T follicular helper cell (primary cell): ENCODE data around the gene PROZ.

Experiments used
- DNase-seq: peaks from one replicate; pipeline ENCODE4 v3.0.0-alpha.2; 2020; ENCODE audit warnings: low read depth

PROZ gene

GRCh38 chr13:113178070-113178895, 19.8 kb downstream of the PROZ start:
- DNase-seq: no peak

DNA sequence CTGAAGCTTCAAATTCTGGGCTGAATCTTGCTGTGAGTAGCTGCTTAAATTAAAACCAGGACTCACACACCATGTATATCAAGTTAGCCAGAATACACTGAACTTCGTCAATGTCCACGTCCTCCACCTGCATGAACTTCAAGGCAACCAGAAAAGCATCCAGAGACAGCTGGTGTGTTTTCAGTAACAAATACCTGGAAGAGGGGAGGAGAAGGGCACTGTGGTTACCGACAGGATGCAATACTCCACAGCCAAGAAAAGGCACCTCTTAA, 20.4 kb downstream of the PROZ start:
- no peak for DNase-seq

- DNase-seq: no peak
Measured at GRCh38 chr13:113179374-113180230, 21.2 kb downstream of the PROZ start.

DNA sequence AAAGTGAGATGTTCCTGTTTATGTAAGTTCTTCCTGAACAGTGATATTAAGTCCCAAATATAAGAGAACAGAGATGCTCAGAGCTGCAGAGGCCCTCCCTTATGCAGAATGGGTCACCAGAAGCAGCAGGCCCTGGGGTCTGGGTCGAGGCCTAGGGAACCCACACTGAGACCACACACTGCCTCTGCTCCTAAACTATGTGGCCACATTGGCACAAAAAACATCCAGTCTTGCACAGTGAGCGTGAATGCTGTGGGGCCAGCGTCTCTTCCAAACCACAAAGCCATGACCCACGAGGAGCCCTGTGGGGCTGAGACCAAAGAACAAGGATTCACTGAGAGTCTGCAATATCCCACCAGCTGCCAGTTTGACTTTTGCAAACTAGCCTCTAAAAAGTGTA, 23.6 kb downstream of the PROZ start:
- no peak for DNase-seq

- no peak for DNase-seq
Measured at GRCh38 chr13:113183450-113184129, 25.1 kb downstream of the PROZ start.

DNA sequence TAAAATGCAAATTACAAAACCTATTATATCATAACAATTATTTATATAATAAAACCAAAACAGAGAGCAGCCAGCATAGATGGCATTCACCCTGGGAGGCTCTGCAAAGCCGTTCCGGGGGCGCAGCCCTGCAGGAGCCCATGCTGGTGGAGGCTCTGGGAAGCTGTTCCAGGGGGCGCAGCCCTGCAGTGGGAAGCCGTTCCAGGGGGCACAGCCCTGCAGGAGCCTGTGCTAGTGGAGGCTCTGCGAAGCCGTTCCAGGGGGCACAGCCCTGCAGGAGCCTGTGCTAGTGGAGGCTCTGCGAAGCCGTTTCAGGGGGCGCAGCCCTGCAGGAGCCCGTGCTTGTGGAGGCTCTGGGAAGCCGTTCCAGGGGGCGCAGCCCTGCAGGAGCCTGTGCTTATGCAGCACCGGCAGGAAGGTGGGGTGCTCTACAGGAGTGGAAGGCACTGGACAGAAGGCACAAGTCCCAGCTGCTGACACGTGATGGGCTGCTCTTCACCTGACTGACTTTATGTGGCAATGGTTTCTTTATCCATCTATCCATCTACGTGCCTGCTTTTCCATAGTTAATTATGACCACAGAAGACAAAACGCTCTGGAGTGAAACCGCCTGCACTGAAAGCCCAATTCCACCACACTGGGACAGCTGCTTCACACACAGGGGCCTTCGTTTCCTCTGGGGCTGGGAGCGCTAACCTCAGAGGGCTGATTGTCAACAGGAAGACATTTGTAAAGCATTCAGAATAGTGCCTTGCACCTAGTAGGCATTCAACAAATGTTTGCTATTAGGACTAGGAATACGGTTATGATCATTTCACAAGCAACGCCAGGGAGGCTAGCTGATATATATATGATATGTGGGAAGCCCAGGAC, 26.4 kb downstream of the PROZ start:
- DNase-seq: no peak

DNA sequence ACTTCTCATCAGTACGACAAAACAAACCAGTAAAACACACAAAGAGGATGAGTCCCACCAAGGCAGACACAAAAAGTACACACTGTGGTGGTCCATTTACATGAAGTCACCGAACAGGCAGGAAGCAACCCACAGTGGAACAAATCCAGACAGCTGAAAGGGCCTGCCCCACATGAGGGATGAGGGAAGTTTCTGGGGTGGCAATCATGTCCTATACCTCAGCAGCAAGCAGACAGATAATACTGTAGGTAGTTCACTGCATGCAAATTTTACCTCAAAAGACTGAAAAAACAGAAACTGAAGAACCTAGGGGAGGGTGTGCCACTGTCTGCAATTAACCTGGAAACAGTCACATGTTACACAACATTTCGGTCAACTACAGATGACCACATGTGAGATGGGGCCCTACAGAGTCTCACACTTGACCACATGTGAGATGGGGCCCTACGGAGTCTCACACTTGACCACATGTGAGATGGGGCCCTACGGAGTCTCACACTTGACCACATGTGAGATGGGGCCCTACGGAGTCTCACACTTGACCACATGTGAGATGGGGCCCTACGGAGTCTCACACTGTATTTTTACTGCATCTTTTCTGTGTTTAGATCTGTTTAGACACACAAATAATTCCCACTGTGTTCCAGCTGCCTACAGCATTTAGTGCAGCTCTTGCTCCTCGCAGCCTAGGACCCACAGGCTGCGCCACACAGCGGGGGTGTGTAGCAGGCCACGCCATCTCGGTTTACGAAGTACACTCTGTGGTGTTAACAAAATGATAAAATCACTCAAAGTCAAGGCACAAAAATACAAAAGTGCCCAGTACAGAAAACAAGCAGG, 27.8 kb downstream of the PROZ start:
- DNase-seq: no peak

GRCh38 chr13:113187263-113187669, 28.8 kb downstream of the PROZ start:
- DNase-seq: no peak

GRCh38 chr13:113187883-113188665, 29.6 kb downstream of the PROZ start:
- no peak for DNase-seq

DNA sequence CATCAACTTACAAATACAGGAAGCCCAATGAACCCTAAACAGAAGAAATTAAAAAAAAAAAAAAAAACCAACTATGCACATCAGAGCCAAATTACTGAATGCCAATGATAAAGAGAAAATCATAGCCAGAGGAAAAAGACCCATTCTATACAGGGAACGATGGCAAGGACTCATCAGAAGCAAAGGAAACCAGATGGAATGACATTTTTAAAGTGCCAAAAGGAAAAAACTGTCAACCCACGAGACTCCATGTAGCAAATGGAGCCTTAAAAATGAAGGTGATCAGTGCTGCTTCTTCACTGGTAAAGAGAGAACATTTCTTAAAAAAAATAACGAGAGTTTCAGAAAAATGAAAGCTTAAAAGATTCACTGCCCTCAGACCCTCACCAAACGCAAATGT, 31.7 kb downstream of the PROZ start:
- no peak for DNase-seq

GRCh38 chr13:113192279-113192678, 33.8 kb downstream of the PROZ start:
- DNase-seq: no peak

DNA sequence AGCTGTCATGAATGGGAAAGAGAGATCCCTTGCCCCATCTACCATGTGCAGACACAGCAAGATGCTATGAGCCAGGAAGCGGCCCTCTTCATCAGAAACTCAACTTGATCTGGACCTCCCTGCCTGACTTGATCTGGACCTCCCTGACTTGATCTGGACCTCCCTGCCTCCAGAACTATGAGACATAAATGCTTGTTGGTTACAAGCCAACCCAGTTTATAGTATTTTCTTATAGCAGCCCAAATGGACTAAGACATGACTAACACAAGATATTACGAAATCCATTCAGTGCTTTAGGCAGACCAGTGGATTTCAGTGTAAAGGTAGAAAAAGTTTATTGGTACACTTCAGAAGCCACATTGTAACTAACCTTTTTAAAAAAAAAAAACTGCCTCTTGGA, 34.5 kb downstream of the PROZ start:
- no peak for DNase-seq

GRCh38 chr13:113195360-113195759, 36.9 kb downstream of the PROZ start:
- no peak for DNase-seq

GRCh38 chr13:113196970-113197737, 38.7 kb downstream of the PROZ start:
- no peak for DNase-seq

DNA sequence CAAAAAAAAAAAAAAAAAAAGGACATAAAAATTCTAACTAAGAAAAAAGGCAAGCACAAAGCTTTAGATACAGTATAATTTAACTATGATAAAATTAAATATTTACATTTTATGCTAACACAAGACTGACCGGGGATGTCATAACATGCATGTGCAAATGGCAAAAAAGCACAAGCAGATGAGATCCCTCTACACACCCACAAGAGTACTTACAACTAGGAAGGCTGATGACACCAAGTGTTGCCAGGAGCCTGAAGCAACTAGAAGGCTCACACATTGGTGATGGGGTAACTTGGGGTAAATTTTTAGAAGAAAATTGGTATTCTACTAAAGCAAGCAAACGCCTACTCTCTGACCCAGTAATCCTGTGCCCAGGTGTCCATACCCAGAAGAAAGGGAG, 43.4 kb downstream of the PROZ start:
- DNase-seq: no peak

GRCh38 chr13:113202912-113203311, 44.5 kb downstream of the PROZ start:
- no peak for DNase-seq

DNA sequence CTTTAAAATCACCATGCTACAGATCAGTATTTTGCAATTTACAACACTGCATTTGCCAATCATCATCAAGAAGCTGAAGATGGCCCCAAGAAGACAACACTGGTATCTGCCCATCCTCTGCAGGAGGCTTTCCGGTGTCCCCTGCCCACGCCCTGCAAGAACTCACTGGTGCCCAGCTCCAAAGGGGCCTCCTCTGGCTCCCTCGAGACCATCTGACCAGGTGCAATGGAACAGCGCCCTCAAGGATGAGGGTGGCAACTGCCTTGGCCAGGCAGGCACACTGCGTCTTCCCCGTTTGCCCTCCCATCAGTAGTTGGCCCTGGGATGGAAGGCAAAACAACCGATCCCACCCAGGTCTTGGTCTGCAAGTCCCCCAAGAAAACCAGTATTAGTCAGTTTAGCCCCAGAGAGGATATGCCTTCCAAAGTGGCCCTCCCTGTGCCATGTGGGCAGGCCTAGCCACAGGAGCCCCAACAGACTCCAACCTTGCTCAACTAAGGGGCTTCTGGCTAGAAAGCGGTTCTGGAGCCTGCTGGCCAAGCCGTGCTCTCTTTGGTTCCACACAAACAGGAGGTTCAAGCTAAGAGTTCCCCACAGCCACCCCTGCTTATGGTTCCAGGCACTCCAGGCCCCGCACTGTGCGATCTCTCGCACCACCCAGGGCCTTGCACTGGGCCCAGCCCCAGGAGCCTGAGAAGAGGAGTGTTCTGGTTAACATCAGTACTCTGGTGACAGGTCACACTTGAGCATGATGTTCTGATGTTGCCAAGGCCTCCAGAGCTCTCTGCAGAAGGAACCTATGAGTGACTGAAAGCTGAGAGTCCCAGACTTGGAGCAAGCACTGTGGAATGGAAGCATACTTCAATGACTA, 45.3 kb downstream of the PROZ start:
- DNase-seq: no peak

GRCh38 chr13:113204378-113204734, 45.9 kb downstream of the PROZ start:
- DNase-seq: no peak
